ENCODE measurements around the gene NFATC1. TPM values are rescaled to one million over a fixed set of nuclear protein-coding genes. Genes with fewer than 3 reads are reported as not detected.

Gene NFATC1
- total RNA-seq, 4 donors from 2014 or later, result 5.3 to 19.1 (median 11.8) TPM

GRCh38 chr18:79379931-79380815 lies 15.6 kb upstream of the NFATC1 start:
- Histone ChIP-seq H3K9me3 (no peaks in the 10 kb centered on the region), H3K36me3 (peaks cover 0 to 5% (median 0%) of the 10 kb centered on the region in 4 donors), H3K4me1 (peaks cover 0 to 4% (median 1%) of the 10 kb centered on the region in 4 donors), H3K27ac (no peak overlapping the region), H3K4me3 (no peak overlapping the region), H3K27me3 (no peaks in the 10 kb centered on the region)
- no peak for DNase-seq
- intact Hi-C loops (cut with DNase I; ENCODE audit: low total_unique reads) (loop anchor here (1.0 to 2.0 kb wide), 2 partner anchors 148 to 265 kb away; no protein-coding TSS in a partner anchor), in situ Hi-C loops (cut with MboI; ENCODE audit: low pct_ligation_motif_present in 1 of 4, low pct_unique_long_range_greater_than_20kb in 1 of 4, low sequenced_read_pairs in 3 of 4) (loop anchor here (5.0 to 25.0 kb wide), 6 partner anchors 132 to 275 kb away; no protein-coding TSS in a partner anchor)
- no peak for TF ChIP-seq EP300 (IDR thresholded peaks at IDR 0.05; ENCODE audit: low read depth)
- no peak for TF ChIP-seq POLR2AphosphoS5 (IDR thresholded peaks at IDR 0.05)
- WGBS, 2 donors (ENCODE audit: low coverage in 1 of 2), result 87 to 94% methylated on average over 6 to 32 of the region's 40 CpGs

DNA sequence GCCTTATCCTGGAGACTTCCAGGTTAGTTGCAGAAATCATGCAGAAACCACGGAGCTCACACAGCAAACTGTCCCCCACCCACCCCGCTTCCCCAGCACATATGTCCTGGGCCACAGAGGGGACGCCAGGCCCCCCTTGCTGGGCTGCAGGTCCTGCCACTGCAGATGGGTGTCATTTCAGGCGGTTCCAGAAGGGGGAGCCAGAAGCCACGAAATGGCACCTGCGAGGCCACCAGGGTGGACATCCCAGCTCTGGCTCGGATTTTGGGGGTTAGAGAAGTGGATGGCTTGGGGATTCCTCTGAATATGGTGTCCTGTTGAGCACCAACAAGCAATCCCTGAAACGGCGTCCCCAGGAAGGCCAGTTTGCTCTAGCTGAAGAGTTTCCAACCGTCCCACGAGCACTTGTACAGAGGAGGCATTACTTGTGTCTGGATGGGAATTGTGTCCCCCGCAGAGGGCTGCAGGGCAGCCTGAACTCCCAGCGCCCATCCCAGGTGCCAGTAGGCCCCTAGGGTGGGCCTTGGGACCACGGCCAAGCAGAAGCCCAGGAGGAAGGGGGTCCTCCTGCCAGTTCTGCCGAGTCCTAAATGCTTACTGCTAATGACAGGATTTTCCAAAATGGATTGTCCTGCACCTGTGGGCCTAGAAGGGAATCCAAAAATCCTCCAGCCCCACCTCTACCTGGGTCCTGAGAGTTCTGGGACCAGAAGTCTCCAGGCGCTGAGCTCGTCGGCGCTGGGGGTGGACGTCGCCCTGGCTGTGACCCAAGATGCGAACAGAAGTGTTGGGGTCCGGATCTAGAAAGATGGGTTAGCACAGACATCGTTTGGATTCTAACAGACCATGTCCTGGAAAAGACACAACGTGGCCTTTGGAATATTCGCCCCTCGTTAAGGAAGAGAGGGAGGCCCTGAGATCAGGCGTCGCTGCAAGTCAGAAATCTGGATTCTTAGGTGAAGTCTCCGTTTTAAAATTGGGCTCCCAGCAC lies 14.6 kb upstream of the NFATC1 start:
- H3K4me1 ChIP-seq, result peaks cover 0 to 4% (median 1%) of the 10 kb centered on the region in 4 donors
- H3K27ac ChIP-seq, result no peak overlapping the region
- WGBS, 2 donors (ENCODE audit: low coverage in 1 of 2), result 55 to 100% methylated on average over 2 to 30 of the region's 30 CpGs
- peak; percentile 70 for DNase-seq
- in situ Hi-C loops (cut with MboI; ENCODE audit: low pct_ligation_motif_present in 1 of 4, low pct_unique_long_range_greater_than_20kb in 1 of 4, low sequenced_read_pairs in 3 of 4), result loop anchor here in 1 of 4 donors (25.0 kb wide), 2 partner anchors 131 to 256 kb away; no protein-coding TSS in a partner anchor
- peaks cover 0 to 5% (median 0%) of the 10 kb centered on the region in 4 donors for H3K36me3 ChIP-seq
- H3K4me3 ChIP-seq, result no peak overlapping the region
- intact Hi-C loops (cut with DNase I; ENCODE audit: low total_unique reads), result no loop called here
- no peak for TF ChIP-seq POLR2AphosphoS5 (IDR thresholded peaks at IDR 0.05)
- TF ChIP-seq, protein P1, sequence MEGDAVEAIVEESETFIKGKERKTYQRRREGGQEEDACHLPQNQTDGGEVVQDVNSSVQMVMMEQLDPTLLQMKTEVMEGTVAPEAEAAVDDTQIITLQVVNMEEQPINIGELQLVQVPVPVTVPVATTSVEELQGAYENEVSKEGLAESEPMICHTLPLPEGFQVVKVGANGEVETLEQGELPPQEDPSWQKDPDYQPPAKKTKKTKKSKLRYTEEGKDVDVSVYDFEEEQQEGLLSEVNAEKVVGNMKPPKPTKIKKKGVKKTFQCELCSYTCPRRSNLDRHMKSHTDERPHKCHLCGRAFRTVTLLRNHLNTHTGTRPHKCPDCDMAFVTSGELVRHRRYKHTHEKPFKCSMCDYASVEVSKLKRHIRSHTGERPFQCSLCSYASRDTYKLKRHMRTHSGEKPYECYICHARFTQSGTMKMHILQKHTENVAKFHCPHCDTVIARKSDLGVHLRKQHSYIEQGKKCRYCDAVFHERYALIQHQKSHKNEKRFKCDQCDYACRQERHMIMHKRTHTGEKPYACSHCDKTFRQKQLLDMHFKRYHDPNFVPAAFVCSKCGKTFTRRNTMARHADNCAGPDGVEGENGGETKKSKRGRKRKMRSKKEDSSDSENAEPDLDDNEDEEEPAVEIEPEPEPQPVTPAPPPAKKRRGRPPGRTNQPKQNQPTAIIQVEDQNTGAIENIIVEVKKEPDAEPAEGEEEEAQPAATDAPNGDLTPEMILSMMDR (IDR thresholded peaks at IDR 0.05), result peak; percentile 73 to 91 (median 85)
- H3K27me3 ChIP-seq, result peaks cover under 1% of the 10 kb centered on the region
- H3K9me3 ChIP-seq, result no peaks in the 10 kb centered on the region

GRCh38 chr18:79381811-79382311 lies 13.9 kb upstream of the NFATC1 start:
- H3K27me3 ChIP-seq, result peaks cover 4% of the 10 kb centered on the region
- intact Hi-C loops (cut with DNase I; ENCODE audit: low total_unique reads) (no loop called here), in situ Hi-C loops (cut with MboI; ENCODE audit: low pct_ligation_motif_present in 1 of 4, low pct_unique_long_range_greater_than_20kb in 1 of 4, low sequenced_read_pairs in 3 of 4) (loop anchor here in 1 of 4 donors (25.0 kb wide), 2 partner anchors 130 to 255 kb away; no protein-coding TSS in a partner anchor)
- H3K27ac ChIP-seq, result no peak overlapping the region
- no peak overlapping the region for H3K4me3 ChIP-seq
- H3K9me3 ChIP-seq, result no peaks in the 10 kb centered on the region
- WGBS, 2 donors (ENCODE audit: low coverage in 1 of 2), result 70% methylated on average over 15 of the region's 16 CpGs; no CpG with 5 or more reads in 1 of the 2 donors
- H3K4me1 ChIP-seq, result peaks cover 0 to 4% (median 1%) of the 10 kb centered on the region in 4 donors
- TF ChIP-seq, protein P1 (IDR thresholded peaks at IDR 0.05), result no peak
- TF ChIP-seq EP300 (IDR thresholded peaks at IDR 0.05; ENCODE audit: low read depth) (no peak), POLR2A (IDR thresholded peaks at IDR 0.05) (no peak), POLR2AphosphoS5 (IDR thresholded peaks at IDR 0.05) (no peak)
- no peak for DNase-seq
- peaks cover 0 to 5% (median 0%) of the 10 kb centered on the region in 4 donors for H3K36me3 ChIP-seq

GRCh38 chr18:79382681-79383387 lies 12.9 kb upstream of the NFATC1 start:
- Histone ChIP-seq H3K4me1 (peaks cover 0 to 4% (median 1%) of the 10 kb centered on the region in 4 donors), H3K27me3 (peaks cover 9% of the 10 kb centered on the region), H3K9me3 (no peaks in the 10 kb centered on the region), H3K36me3 (no peaks in the 10 kb centered on the region), H3K4me3 (no peak overlapping the region), H3K27ac (no peak overlapping the region)
- in situ Hi-C loops (cut with MboI; ENCODE audit: low pct_ligation_motif_present in 1 of 4, low pct_unique_long_range_greater_than_20kb in 1 of 4, low sequenced_read_pairs in 3 of 4), result loop anchor here in 1 of 4 donors (25.0 kb wide), 2 partner anchors 129 to 254 kb away; no protein-coding TSS in a partner anchor
- no peak for DNase-seq
- 73 to 90% methylated on average over 6 to 25 of the region's 27 CpGs for WGBS, 2 donors (ENCODE audit: low coverage in 1 of 2)
- TF ChIP-seq POLR2A (IDR thresholded peaks at IDR 0.05), result no peak
- TF ChIP-seq EP300 (IDR thresholded peaks at IDR 0.05; ENCODE audit: low read depth), result no peak
- TF ChIP-seq, protein P1 (IDR thresholded peaks at IDR 0.05), result no peak
- no peak for TF ChIP-seq POLR2AphosphoS5 (IDR thresholded peaks at IDR 0.05)
- intact Hi-C loops (cut with DNase I; ENCODE audit: low total_unique reads), result no loop called here

Measured in transverse colon (tissue), 4 donors.